ENCODE measurements around the gene SCAMP4.

- TF ChIP-seq POLR2A (IDR thresholded peaks at IDR 0.05) (no peak), CTCF (IDR thresholded peaks at IDR 0.05 in 4 of 5, conservative IDR thresholded peaks at IDR 0.05 in 1 of 5) (no peak)
These were observed 43.2 kb upstream of the SCAMP4 start for GRCh38 chr19:1862068-1862423.

Data from gastrocnemius medialis (tissue), 4 donors.